Activated naive CD4-positive, alpha-beta T cell treated with anti-CD3 and anti-CD28 coated beads, Interleukin-2, amount 50 U/mL, for 72 hours (primary cell): ENCODE data around the gene SYNE3. TPM values are rescaled to one million over a fixed set of nuclear protein-coding genes. Genes with fewer than 3 reads are reported as not detected.

Source experiments
- ATAC-seq, 2 donors: fragments of 150-1000 bp; cut with Tn5 transposase; 2 replicates each; pipeline ENCODE4 v1.10.0; 2021; ENCODE audit warnings: mild to moderate bottlenecking in 2 of 2, moderate library complexity in 2 of 2
- DNase-seq, 2 donors: peaks; one replicate each; pipeline ENCODE4 v3.0.0; 2021 to 2022; ENCODE audit warnings: low spot score in 2 of 2
- H3K27ac Mint-ChIP-seq, 2 donors: one replicate each; pipeline ENCODE4 v1.8.0; 2022; ENCODE audit warnings: mild to moderate bottlenecking in 2 of 2, mixed read lengths in 2 of 2
- H3K36me3 Mint-ChIP-seq, 2 donors: one replicate each; pipeline ENCODE4 v1.8.0; 2022; ENCODE audit warnings: mixed read lengths in 2 of 2
- H3K9me3 Mint-ChIP-seq, 2 donors: one replicate each; pipeline ENCODE4 v1.8.0; 2022; ENCODE audit warnings: mixed read lengths in 2 of 2
- total RNA-seq, 2 donors: library from RNA; stranded (reverse); gene quantifications; one replicate each; pipeline ENCODE4 v1.2.3, GENCODE V29; 2022

The SYNE3 gene
- total RNA-seq, 2 donors from 2014 or later, result 9.9 to 73.8 TPM

GRCh38 chr14:95490727-95491451 lies 25.6 kb downstream of the SYNE3 start:
- H3K36me3 Mint-ChIP-seq, result peaks cover 6 to 30% of the 10 kb centered on the region in 2 donors
- peak overlapping the region in 1 of 2 donors; percentile 55 for H3K27ac Mint-ChIP-seq
- no peak for ATAC-seq
- no peak for DNase-seq
- peaks cover 0 to 10% of the 10 kb centered on the region in 2 donors for H3K9me3 Mint-ChIP-seq

GRCh38 chr14:95490138-95490509 lies 26.3 kb downstream of the SYNE3 start:
- DNase-seq, result no peak
- Mint-ChIP-seq H3K27ac (no peak overlapping the region), H3K36me3 (peaks cover 6 to 26% of the 10 kb centered on the region in 2 donors), H3K9me3 (peaks cover 0 to 10% of the 10 kb centered on the region in 2 donors)
- ATAC-seq, result no peak

- Mint-ChIP-seq H3K27ac (no peak overlapping the region), H3K9me3 (peaks cover 0 to 10% of the 10 kb centered on the region in 2 donors), H3K36me3 (peaks cover 6 to 26% of the 10 kb centered on the region in 2 donors)
- DNase-seq (no peak), ATAC-seq (no peak)
Observed at GRCh38 chr14:95489214-95490137, 27.0 kb downstream of the SYNE3 start.

GRCh38 chr14:95488376-95489213 lies 27.9 kb downstream of the SYNE3 start:
- ATAC-seq, result no peak
- H3K36me3 Mint-ChIP-seq, result peaks cover 6 to 19% of the 10 kb centered on the region in 2 donors
- H3K27ac Mint-ChIP-seq, result no peak overlapping the region
- no peak for DNase-seq
- H3K9me3 Mint-ChIP-seq, result peaks cover 0 to 10% of the 10 kb centered on the region in 2 donors

GRCh38 chr14:95487669-95488084 lies 28.8 kb downstream of the SYNE3 start:
- Mint-ChIP-seq H3K36me3 (peaks cover 6 to 19% of the 10 kb centered on the region in 2 donors), H3K27ac (peak overlapping the region in 1 of 2 donors; percentile 62), H3K9me3 (peaks cover 0 to 10% of the 10 kb centered on the region in 2 donors)
- no peak for DNase-seq
- ATAC-seq, result no peak

- Mint-ChIP-seq H3K36me3 (peaks cover 6 to 14% of the 10 kb centered on the region in 2 donors), H3K27ac (peak overlapping the region; percentile 18 to 62), H3K9me3 (peaks cover 0 to 10% of the 10 kb centered on the region in 2 donors)
- ATAC-seq (no peak), DNase-seq (no peak)
Observed at GRCh38 chr14:95486875-95487668, 29.4 kb downstream of the SYNE3 start.

- DNase-seq (no peak), ATAC-seq (no peak)
- H3K36me3 Mint-ChIP-seq, result peaks cover 0 to 3% of the 10 kb centered on the region in 2 donors
- peak overlapping the region; percentile 18 to 50 for H3K27ac Mint-ChIP-seq
- H3K9me3 Mint-ChIP-seq, result no peaks in the 10 kb centered on the region
Observed at GRCh38 chr14:95485222-95485819, 31.1 kb downstream of the SYNE3 start.

- Mint-ChIP-seq H3K27ac (no peak overlapping the region), H3K9me3 (no peaks in the 10 kb centered on the region), H3K36me3 (peaks cover 0 to 11% of the 10 kb centered on the region in 2 donors)
- no peak for ATAC-seq
- no peak for DNase-seq
Observed at GRCh38 chr14:95484296-95484695, 32.2 kb downstream of the SYNE3 start.

- Mint-ChIP-seq H3K9me3 (no peaks in the 10 kb centered on the region), H3K27ac (no peak overlapping the region), H3K36me3 (peaks cover 0 to 13% of the 10 kb centered on the region in 2 donors)
- ATAC-seq, result no peak
- DNase-seq, result no peak
Observed at GRCh38 chr14:95483309-95484165, 32.9 kb downstream of the SYNE3 start.

GRCh38 chr14:95482627-95483308 lies 33.7 kb downstream of the SYNE3 start:
- no peaks in the 10 kb centered on the region for H3K9me3 Mint-ChIP-seq
- DNase-seq (no peak), ATAC-seq (no peak)
- H3K27ac Mint-ChIP-seq, result no peak overlapping the region
- H3K36me3 Mint-ChIP-seq, result peaks cover 1 to 16% of the 10 kb centered on the region in 2 donors

- H3K27ac Mint-ChIP-seq, result peak overlapping the region; percentile 65 to 87
- ATAC-seq, result no peak
Observed at GRCh38 chr14:95481391-95482022, 34.9 kb downstream of the SYNE3 start.

GRCh38 chr14:95480887-95481226 lies 35.6 kb downstream of the SYNE3 start:
- Mint-ChIP-seq H3K36me3 (peaks cover 6 to 21% of the 10 kb centered on the region in 2 donors), H3K9me3 (no peaks in the 10 kb centered on the region), H3K27ac (peak overlapping the region; percentile 65 to 87)
- no peak for DNase-seq
- no peak for ATAC-seq

More at GRCh38 chr14:95481391-95482022, 34.9 kb downstream of the SYNE3 start:
- H3K36me3 Mint-ChIP-seq, result peaks cover 6 to 21% of the 10 kb centered on the region in 2 donors
- H3K9me3 Mint-ChIP-seq, result no peaks in the 10 kb centered on the region
- DNase-seq, result no peak

- peak; percentile 81 to 95 for ATAC-seq
- Mint-ChIP-seq H3K36me3 (peaks cover 6 to 21% of the 10 kb centered on the region in 2 donors), H3K27ac (peak overlapping the region; percentile 65 to 87), H3K9me3 (no peaks in the 10 kb centered on the region)
- peak; percentile 30 to 80 for DNase-seq
Observed at GRCh38 chr14:95480109-95480886, 36.2 kb downstream of the SYNE3 start.
